Omental fat pad (tissue), 4 donors: ENCODE results near the gene PUS10. TPM values are rescaled to one million over a fixed set of nuclear protein-coding genes. Genes with fewer than 3 reads are reported as not detected.

Experiments
- ATAC-seq: fragments of 150-250 bp; one replicate; pipeline ENCODE4 v1.9.1; 2016; ENCODE audit warnings: mild to moderate bottlenecking, moderate library complexity; ENCODE audit not compliant: low FRiP score
- DNase-seq: peaks from one replicate; pipeline ENCODE4 v3.0.0-alpha.2; 2019; ENCODE audit warnings: low spot score
- CTCF ChIP-seq, 3 donors: fragments of 450-650 bp; IDR thresholded peaks; one replicate each; pipeline ENCODE4 v1.5.1; 2016 to 2017; ENCODE audit warnings: antibody characterized with exemption in 3 of 3, mild to moderate bottlenecking in 3 of 3, moderate library complexity in 2 of 3
- total RNA-seq, 4 donors: library from RNA; depleted of rRNA; stranded (reverse); fragments of >200 nt; gene quantifications; one replicate each; pipeline ENCODE4 v1.1.0, GENCODE V29; 2016

Gene PUS10
- total RNA-seq, 4 donors from 2014 or later: 2.9 to 6.1 (median 4.7) TPM

- no peak for TF ChIP-seq CTCF (IDR thresholded peaks at IDR 0.05)
- ATAC-seq (no peak), DNase-seq (no peak)
Measured at GRCh38 chr2:60972889-60973656, 45.0 kb downstream of the PUS10 start.

DNA sequence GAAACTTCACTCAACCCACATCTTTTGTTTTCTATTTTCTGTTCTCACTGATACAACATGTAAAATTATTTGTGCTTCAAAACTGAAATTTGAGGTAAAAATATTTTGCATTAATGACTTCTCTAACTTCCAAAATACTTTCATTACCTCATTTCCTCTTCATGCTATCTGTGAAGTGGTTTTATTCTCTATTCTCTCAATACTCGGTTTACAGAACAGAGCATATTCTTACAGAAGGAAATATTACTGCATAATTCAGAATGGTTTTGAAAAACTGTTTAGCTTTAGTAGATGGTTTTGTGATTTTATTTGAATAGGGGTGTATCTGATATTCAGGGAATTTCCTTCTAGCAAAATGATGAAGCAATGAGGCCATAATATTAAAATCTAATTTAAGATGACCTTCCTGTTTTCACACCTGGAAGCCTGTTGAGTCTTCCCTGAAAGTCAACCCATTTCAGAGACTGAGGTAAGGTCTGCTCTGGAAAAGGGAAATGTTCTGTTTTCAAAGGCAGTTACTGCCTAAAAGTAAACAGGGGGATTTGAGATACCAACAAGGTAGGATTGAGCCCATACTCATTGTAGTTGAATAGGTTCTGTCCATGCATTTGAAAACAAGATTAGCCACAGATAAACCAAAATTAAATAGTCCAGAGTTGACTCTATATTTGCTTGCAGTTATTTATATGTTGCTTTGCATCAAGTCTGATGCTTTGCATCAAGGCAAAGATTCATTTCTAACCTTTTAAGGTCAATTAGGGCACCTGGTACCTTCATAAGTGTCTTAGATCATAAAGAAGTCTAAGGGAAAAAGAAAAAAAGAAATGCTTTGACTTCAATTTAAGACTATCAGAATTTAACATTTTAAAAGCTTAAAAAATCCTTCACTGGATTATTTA, 51.3 kb downstream of the PUS10 start:
- no peak for TF ChIP-seq CTCF (IDR thresholded peaks at IDR 0.05)
- ATAC-seq (no peak), DNase-seq (no peak)

- ATAC-seq (no peak), DNase-seq (no peak)
- TF ChIP-seq CTCF (IDR thresholded peaks at IDR 0.05): no peak
Measured at GRCh38 chr2:60965499-60965785, 52.6 kb downstream of the PUS10 start.

DNA sequence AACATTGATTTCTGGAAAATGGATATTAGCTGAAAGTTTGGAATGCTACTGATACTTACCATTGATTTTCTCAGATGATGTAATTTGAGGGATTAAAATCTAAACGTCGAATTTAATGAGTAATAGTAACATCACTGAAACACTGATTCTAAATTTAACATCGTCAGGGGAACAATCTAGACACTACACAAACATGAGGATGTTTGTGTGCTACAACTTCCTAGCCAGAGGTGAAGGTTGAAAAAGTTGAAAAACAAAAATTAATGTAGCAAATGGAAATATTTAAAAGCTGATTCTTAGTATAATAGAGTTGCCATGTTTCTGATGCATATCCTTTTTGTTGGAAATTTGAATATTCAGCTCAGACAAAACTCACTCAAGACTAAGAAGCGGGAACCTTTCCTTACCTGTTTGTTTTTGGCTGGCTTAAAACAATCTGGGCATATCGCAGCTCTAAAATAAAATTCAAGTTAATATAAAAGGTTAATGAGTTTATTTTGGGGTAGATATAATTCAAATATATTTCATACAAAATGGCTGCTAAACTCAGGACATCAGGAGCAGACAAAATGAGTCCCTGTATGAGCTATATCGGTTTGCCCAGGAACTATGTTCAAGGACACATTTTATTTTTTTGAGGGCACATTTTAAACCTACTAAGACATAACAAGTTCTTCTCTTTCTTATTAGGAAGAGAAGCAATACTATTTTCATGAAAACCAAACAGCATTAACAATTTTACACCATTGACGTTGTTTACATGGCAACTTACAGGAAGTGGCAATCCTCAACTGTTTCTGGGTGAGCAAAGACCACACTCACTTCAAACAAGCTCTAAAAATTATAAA, 53.2 kb downstream of the PUS10 start:
- no peak for TF ChIP-seq CTCF (IDR thresholded peaks at IDR 0.05)
- DNase-seq: no peak
- no peak for ATAC-seq

GRCh38 chr2:60963190-60963589, 54.9 kb downstream of the PUS10 start:
- TF ChIP-seq CTCF (IDR thresholded peaks at IDR 0.05): no peak
- ATAC-seq (no peak), DNase-seq (no peak)

DNA sequence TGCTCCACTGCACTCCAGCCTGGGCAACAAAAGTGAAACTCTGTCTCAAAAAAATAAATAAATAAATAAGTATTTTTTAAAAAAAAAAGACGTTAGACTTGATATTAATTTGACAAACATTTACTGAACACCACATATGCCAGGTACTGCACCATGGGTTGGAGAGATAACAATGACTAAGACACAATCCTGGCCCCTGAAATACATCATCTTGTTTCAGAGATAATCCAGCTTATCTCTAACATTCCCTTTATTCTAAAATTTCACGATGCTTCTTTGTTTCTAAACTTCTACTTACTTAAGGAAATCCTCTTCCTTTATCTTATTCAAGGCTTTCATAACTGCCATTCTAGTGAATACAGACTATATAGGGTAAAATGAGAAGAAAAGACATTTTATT, 55.5 kb downstream of the PUS10 start:
- no peak for ATAC-seq

More for the DNA sequence above, 55.5 kb downstream of the PUS10 start:
- TF ChIP-seq CTCF (IDR thresholded peaks at IDR 0.05): no peak
- DNase-seq: no peak
